Measurements from ENCODE around the gene TIGD1. TPM values are rescaled to one million over a fixed set of nuclear protein-coding genes. Genes with fewer than 3 reads are reported as not detected.

TIGD1 gene
- total RNA-seq, 1 experiment from 2014 or later = 5.1 TPM

DNA sequence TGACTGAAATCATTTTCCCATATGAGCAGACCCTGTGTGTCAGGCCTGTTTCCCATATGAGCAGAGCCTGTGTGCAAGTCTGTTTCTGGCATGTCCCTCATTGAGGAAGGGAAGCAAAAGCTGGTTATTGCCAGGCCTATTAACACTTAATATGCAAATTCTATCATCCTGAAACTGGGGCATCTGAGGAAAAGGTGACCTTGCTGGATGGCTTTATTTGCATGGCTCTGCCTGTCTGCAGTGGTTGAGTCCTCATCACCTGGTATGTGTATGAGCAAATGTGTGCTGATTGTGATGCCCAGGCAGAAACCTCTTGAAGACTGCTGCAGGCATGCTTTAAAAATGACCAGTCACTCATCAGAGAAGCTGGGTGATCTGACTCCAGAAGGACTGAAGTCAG, 31.4 kb upstream of the TIGD1 start:
- in situ Hi-C loops (cut with HindIII; ENCODE audit: low pct_unique_long_range_greater_than_20kb, low sequenced_read_pairs) = no loop called here
- ChIA-PET CTCF (no interaction called here), POLR2A (no interaction called here)

DNA sequence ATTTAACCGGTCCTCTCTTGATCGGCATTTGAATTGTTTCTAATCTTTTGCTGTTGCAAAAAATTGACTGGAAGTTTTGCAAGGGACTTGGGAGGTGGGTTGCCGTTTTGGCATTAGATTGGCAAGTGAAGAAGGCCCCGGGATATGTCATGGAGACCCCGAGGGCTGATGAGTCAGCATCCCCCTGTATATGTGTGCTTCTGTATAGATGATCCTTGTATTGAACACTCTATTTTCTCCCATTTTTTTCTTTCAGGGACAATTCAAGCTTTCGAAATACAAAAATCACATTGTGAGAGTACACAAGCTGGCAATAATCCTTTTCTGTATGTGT, 30.3 kb upstream of the TIGD1 start:
- no peak overlapping the region for H3K4me3 ChIP-seq (ENCODE audit: low read depth in 2 of 2, low read length in 2 of 2)
- intact Hi-C loops (cut with micrococcal nuclease; ENCODE audit: unreplicated experiment) = no loop called here
- no TSS peak for BruUV-seq (replicated peaks)
- POLR2A ChIA-PET = no interaction called here
- DNase-seq (ENCODE audit: low read depth, low spot score) = no peak
- in situ Hi-C loops (cut with HindIII; ENCODE audit: low pct_unique_long_range_greater_than_20kb, low sequenced_read_pairs) = no loop called here
- no peak overlapping the region for H3K27ac ChIP-seq (ENCODE audit: low read length)
- no peaks in the 10 kb centered on the region for H3K4me1 ChIP-seq (ENCODE audit: control insufficient read depth, insufficient read depth, low read length)
- no peaks in the 10 kb centered on the region for H3K27me3 ChIP-seq (ENCODE audit: control insufficient read depth, insufficient read depth, low read length)
- CTCF ChIA-PET = no interaction called here
- no peak for ATAC-seq
- peaks cover 4% of the 10 kb centered on the region for H3K36me3 ChIP-seq (ENCODE audit: control insufficient read depth, insufficient read depth, low read length)
- no peaks in the 10 kb centered on the region for H3K9me3 ChIP-seq (ENCODE audit: control insufficient read depth, insufficient read depth, low read depth, low read length)
- TF ChIP-seq POLR2AphosphoS5 (IDR thresholded peaks at IDR 0.05; ENCODE audit: low read depth, low read length) = no peak
- no peak for TF ChIP-seq TCF7L2 (IDR thresholded peaks at IDR 0.05; ENCODE audit: low read depth, low read length)
- TF ChIP-seq CTCF (IDR thresholded peaks at IDR 0.05) = no peak
- TF ChIP-seq, protein P1, sequence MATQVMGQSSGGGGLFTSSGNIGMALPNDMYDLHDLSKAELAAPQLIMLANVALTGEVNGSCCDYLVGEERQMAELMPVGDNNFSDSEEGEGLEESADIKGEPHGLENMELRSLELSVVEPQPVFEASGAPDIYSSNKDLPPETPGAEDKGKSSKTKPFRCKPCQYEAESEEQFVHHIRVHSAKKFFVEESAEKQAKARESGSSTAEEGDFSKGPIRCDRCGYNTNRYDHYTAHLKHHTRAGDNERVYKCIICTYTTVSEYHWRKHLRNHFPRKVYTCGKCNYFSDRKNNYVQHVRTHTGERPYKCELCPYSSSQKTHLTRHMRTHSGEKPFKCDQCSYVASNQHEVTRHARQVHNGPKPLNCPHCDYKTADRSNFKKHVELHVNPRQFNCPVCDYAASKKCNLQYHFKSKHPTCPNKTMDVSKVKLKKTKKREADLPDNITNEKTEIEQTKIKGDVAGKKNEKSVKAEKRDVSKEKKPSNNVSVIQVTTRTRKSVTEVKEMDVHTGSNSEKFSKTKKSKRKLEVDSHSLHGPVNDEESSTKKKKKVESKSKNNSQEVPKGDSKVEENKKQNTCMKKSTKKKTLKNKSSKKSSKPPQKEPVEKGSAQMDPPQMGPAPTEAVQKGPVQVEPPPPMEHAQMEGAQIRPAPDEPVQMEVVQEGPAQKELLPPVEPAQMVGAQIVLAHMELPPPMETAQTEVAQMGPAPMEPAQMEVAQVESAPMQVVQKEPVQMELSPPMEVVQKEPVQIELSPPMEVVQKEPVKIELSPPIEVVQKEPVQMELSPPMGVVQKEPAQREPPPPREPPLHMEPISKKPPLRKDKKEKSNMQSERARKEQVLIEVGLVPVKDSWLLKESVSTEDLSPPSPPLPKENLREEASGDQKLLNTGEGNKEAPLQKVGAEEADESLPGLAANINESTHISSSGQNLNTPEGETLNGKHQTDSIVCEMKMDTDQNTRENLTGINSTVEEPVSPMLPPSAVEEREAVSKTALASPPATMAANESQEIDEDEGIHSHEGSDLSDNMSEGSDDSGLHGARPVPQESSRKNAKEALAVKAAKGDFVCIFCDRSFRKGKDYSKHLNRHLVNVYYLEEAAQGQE (IDR thresholded peaks at IDR 0.05; ENCODE audit: insufficient read depth in 1 of 2, low read depth in 2 of 2, low read length in 1 of 2) = no peak
- no peak for TF ChIP-seq SIN3A (IDR thresholded peaks at IDR 0.05; ENCODE audit: borderline replicate concordance, insufficient read depth, low read depth, low read length)

More for the DNA sequence above, 31.4 kb upstream of the TIGD1 start:
- Histone ChIP-seq H3K4me3 (ENCODE audit: low read depth in 2 of 2, low read length in 2 of 2) (no peak overlapping the region), H3K27ac (ENCODE audit: low read length) (no peak overlapping the region), H3K36me3 (ENCODE audit: control insufficient read depth, insufficient read depth, low read length) (peaks cover 2% of the 10 kb centered on the region; the same call in 1 of the 2 replicates), H3K4me1 (ENCODE audit: control insufficient read depth, insufficient read depth, low read length) (no peaks in the 10 kb centered on the region), H3K27me3 (ENCODE audit: control insufficient read depth, insufficient read depth, low read length) (no peaks in the 10 kb centered on the region), H3K9me3 (ENCODE audit: control insufficient read depth, insufficient read depth, low read depth, low read length) (no peaks in the 10 kb centered on the region)
- DNase-seq (ENCODE audit: low read depth, low spot score) (no peak), ATAC-seq (no peak)
- intact Hi-C loops (cut with micrococcal nuclease; ENCODE audit: unreplicated experiment) = no loop called here
- TF ChIP-seq CTCF (IDR thresholded peaks at IDR 0.05) (no peak), TCF7L2 (IDR thresholded peaks at IDR 0.05; ENCODE audit: low read depth, low read length) (no peak), POLR2AphosphoS5 (IDR thresholded peaks at IDR 0.05; ENCODE audit: low read depth, low read length) (no peak), SIN3A (IDR thresholded peaks at IDR 0.05; ENCODE audit: borderline replicate concordance, insufficient read depth, low read depth, low read length) (no peak)
- TF ChIP-seq, protein P1 (IDR thresholded peaks at IDR 0.05; ENCODE audit: insufficient read depth in 1 of 2, low read depth in 2 of 2, low read length in 1 of 2) = no peak
- BruUV-seq (replicated peaks) = no TSS peak
